GM12878 (cell line): ENCODE data around the gene LRRC53. TPM values are rescaled to one million over a fixed set of nuclear protein-coding genes. Genes with fewer than 3 reads are reported as not detected.

Experiments
- ATAC-seq: fragments of 200-7000 bp; cut with Tn5 transposase; 3 replicates; pipeline ENCODE4 v1.9.1; 2020; ENCODE audit warnings: mild to moderate bottlenecking, moderate library complexity
- BruUV-seq: library from RNA; stranded (reverse); fragments of 400-500 nt; replicated peaks from 2 replicates; lab custom pipeline; 2021; lab: Mats Ljungman, UMichigan
- CTCF ChIA-PET: fragments of 300-600 bp; sonication (Branson Sonifier 250); formaldehyde crosslinking; extraction: SDS; loops from one replicate; lab custom pipeline; 2021; ENCODE audit warnings: inconsistent platforms; lab: Yijun Ruan, JAX
- POLR2A ChIA-PET: fragments of 350-600 bp; formaldehyde crosslinking; extraction: SDS; loops from one replicate; lab custom pipeline; 2021; ENCODE audit warnings: inconsistent platforms; lab: Charles Lee
- RAD21 ChIA-PET: fragments of 300-600 bp; sonication (Branson Sonifier 250); formaldehyde crosslinking; loops from one replicate; lab custom pipeline; 2023; ENCODE audit warnings: antibody characterized with exemption; ENCODE audit not compliant: unreplicated experiment; lab: Charles Lee
- SMC1A ChIA-PET: fragments of 300-600 bp; sonication (Branson Sonifier 250); formaldehyde crosslinking; loops from one replicate; lab custom pipeline; 2023; ENCODE audit not compliant: unreplicated experiment, uncharacterized antibody; lab: Charles Lee
- DNase-seq: peaks from one replicate; pipeline ENCODE4 v3.0.0-alpha.2; 2011; ENCODE audit warnings: low read depth, low spot score
- FAIRE-seq: peaks from 3 replicates; lab custom pipeline; 2011; peaks lifted over from hg19 to GRCh38; lab: Jason Lieb, UNC
- H2AFZ ChIP-seq: 2 replicates; pipeline ENCODE4 v1.6.0; 2011; ENCODE audit warnings: low read depth, low read length, control low read depth; ENCODE audit not compliant: control insufficient read depth
- H3K27ac ChIP-seq: 2 replicates; pipeline ENCODE4 v1.5.1; 2011; ENCODE audit warnings: control low read depth; ENCODE audit not compliant: control insufficient read depth, insufficient read depth
- H3K27me3 ChIP-seq, 2 experiments: replicated peaks in 1 of 2; 2 replicates each; pipeline versions ENCODE4 v1.6.0 to v1.6.1; 2011; ENCODE audit warnings: low read length in 1 of 2; ENCODE audit not compliant: control insufficient read depth in 2 of 2, insufficient read depth in 2 of 2
- H3K36me3 ChIP-seq, 2 experiments: 2 replicates each; pipeline ENCODE4 v1.5.1; 2011; ENCODE audit warnings: low read length in 1 of 2; ENCODE audit not compliant: control insufficient read depth in 2 of 2, insufficient read depth in 2 of 2
- H3K4me1 ChIP-seq: 2 replicates; pipeline ENCODE4 v1.6.1; 2011; ENCODE audit warnings: mild to moderate bottlenecking, low read length, moderate library complexity, mixed read lengths; ENCODE audit not compliant: control insufficient read depth, insufficient read depth
- H3K4me2 ChIP-seq: 2 replicates; pipeline ENCODE4 v1.6.0; 2011; ENCODE audit warnings: control low read depth; ENCODE audit not compliant: control insufficient read depth, insufficient read depth
- H3K4me3 ChIP-seq: fragments of 200-600 bp; sonication (generic); 2 replicates; pipeline ENCODE4 v1.5.1; 2016
- H3K79me2 ChIP-seq: 2 replicates; pipeline ENCODE4 v1.6.0; 2011; ENCODE audit warnings: low read length; ENCODE audit not compliant: control insufficient read depth, insufficient read depth
- H3K9ac ChIP-seq: 2 replicates; pipeline ENCODE4 v1.8.0; 2011; ENCODE audit warnings: low read length, control low read depth, mixed read lengths; ENCODE audit not compliant: control insufficient read depth, insufficient read depth
- H3K9me3 ChIP-seq: replicated peaks from 3 replicates; pipeline ENCODE4 v1.5.1; 2011; ENCODE audit warnings: mild to moderate bottlenecking, low read length; ENCODE audit not compliant: control insufficient read depth, insufficient read depth
- H4K20me1 ChIP-seq: 2 replicates; pipeline ENCODE4 v1.6.0; 2011; ENCODE audit not compliant: control insufficient read depth, insufficient read depth
- REST ChIP-seq: IDR thresholded peaks from 2 replicates; pipeline ENCODE4 v1.6.1; 2012; ENCODE audit warnings: mild to moderate bottlenecking, low read depth, low read length
- SPI1 ChIP-seq: IDR thresholded peaks from 2 replicates; pipeline ENCODE4 v1.6.1; 2011; ENCODE audit warnings: low read depth, mild to moderate bottlenecking, low read length, moderate library complexity, borderline replicate concordance; ENCODE audit not compliant: insufficient read depth
- YBX1 ChIP-seq: fragments of 450-650 bp; IDR thresholded peaks from 2 replicates; pipeline ENCODE4 v1.6.1; 2016; ENCODE audit warnings: antibody characterized with exemption
- ZNF274 ChIP-seq: IDR thresholded peaks from one replicate; pipeline ENCODE4 v1.8.0; 2011; ENCODE audit not compliant: insufficient read length, insufficient read depth
- WGBS: methylation state at CpG from one replicate; pipeline ENCODE4 v1.1.6; 2016; ENCODE audit warnings: low lambda C conversion rate; ENCODE audit not compliant: insufficient replicate concordance, insufficient coverage; ENCODE audit errors: missing lambda C conversion rate; 5-methylcytosine and 5-hydroxymethylcytosine counted together
- in situ Hi-C: fragments of 300-500 bp; cut with MboI; formaldehyde crosslinking; loops from 9 replicates; pipeline ENCODE4 v1.14.3; 2018; ENCODE audit warnings: mixed read lengths
- intact Hi-C: fragments of 100-400 bp; cut with micrococcal nuclease; formaldehyde crosslinking; loops from one replicate; pipeline ENCODE4 v1.14.2; 2022; ENCODE audit not compliant: unreplicated experiment
- polyA plus RNA-seq, 11 experiments: library from polyadenylated mRNA; depleted of rRNA in 4 of 11; unstranded in 6 of 11; stranded (reverse) in 5 of 11; fragments of >200 nt; fragmentation: Nextera tagmentation in 4 of 11; fragmentation: Illumina TruSeq in 1 of 11; extraction: Ambion mirVana in 4 of 11; extraction: Trizol in 1 of 11; gene quantifications; 1 replicate in 1 of 11; 2 replicates in 10 of 11; pipeline versions ENCODE4 v1.2.1 to v1.2.3, GENCODE V29; 2011 to 2016; ENCODE audit warnings: inconsistent platforms in 2 of 11, missing spikeins in 2 of 11, low read depth in 1 of 11
- total RNA-seq, 4 experiments: library from RNA; depleted of rRNA in 3 of 4; stranded (reverse); fragments of >200 nt in 3 of 4; fragmentation: Illumina TruSeq in 1 of 4; extraction: Trizol in 1 of 4; gene quantifications; 2 replicates each; pipeline versions ENCODE4 v1.2.1 to v1.2.3, GENCODE V29; 2013 to 2021

The LRRC53 gene
- total and polyA plus RNA-seq, 10 of the 15 experiments (the other 5 are each of a cell fraction or from before 2014, with no cell fraction given): not detected

DNA sequence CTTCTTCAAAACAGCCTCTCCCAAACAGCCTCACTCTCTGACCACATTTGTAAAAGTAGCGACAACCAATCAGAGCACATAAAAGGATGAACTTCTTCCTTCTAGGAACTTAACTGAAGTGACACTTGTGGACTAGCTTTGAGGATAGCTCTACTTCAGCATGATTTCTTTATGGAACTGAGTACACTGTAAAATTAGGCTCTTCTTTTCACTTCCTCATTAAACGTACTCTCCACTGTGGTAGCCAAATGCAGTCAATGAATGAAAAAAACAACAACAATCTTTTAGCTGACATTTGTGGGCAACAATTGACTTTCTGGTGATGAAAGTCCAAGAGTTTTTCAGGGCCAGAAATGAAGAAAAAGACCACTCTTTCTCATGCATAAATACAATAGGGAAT, 9.6 kb downstream of the LRRC53 start:
- in situ Hi-C loops: no loop called here
- intact Hi-C loops: loop anchor here (5.0 to 10.0 kb wide), 3 partner anchors 184 to 658 kb away; partner anchors contain the start of genes CRYZ and TYW3
- ChIA-PET RAD21 (interaction anchor here (1.4 to 2.3 kb wide), 3 partner anchors 187 to 231 kb away, joined by 3 to 8 read pairs (median 7); no protein-coding TSS in a partner anchor), CTCF (interaction anchor here (0.9 to 7.1 kb wide), 20 partner anchors 8 to 663 kb away, joined by 3 to 61 read pairs (median 4); partner anchors contain the start of genes CRYZ and TYW3), SMC1A (interaction anchor here (0.9 to 2.3 kb wide), 14 partner anchors 9 to 699 kb away, joined by 3 to 18 read pairs (median 4); partner anchors contain the start of genes CRYZ, LRRC53 and TYW3), POLR2A (interaction anchor here (0.6 kb wide), 1 partner anchor 604 kb away, joined by 3 read pairs; no protein-coding TSS in a partner anchor)
- peak; percentile 52; the same call in 1 of the 3 replicates for ATAC-seq
- Histone ChIP-seq H3K9ac (no peak overlapping the region), H3K4me2 (no peak overlapping the region), H3K27me3 (no peaks in the 10 kb centered on the region), H2AFZ (no peak overlapping the region), H3K4me3 (no peak overlapping the region), H4K20me1 (no peaks in the 10 kb centered on the region), H3K9me3 (no peaks in the 10 kb centered on the region), H3K4me1 (no peaks in the 10 kb centered on the region), H3K27ac (no peak overlapping the region), H3K79me2 (no peaks in the 10 kb centered on the region), H3K36me3 (no peaks in the 10 kb centered on the region)
- peak; percentile 58; the same call in 1 of the 2 replicates for TF ChIP-seq SPI1
- no peak for TF ChIP-seq ZNF274
- DNase-seq: no peak
- 43% methylated on average over 2 of the region's 2 CpGs for WGBS
- no peak for FAIRE-seq
- BruUV-seq: no TSS peak

- no peak for FAIRE-seq
- no peak overlapping the region for H3K4me3 ChIP-seq
- no peak for DNase-seq
- no peaks in the 10 kb centered on the region for H3K4me1 ChIP-seq
- no peaks in the 10 kb centered on the region for H3K79me2 ChIP-seq
- no peak overlapping the region for H3K9ac ChIP-seq
- no peak overlapping the region for H3K27ac ChIP-seq
- H2AFZ ChIP-seq: no peak overlapping the region
- no peaks in the 10 kb centered on the region for H3K27me3 ChIP-seq
- no peak overlapping the region for H3K4me2 ChIP-seq
- no peak for TF ChIP-seq YBX1
- peak; percentile 94 for TF ChIP-seq REST
- TF ChIP-seq, all 136 proteins: peak for 1
- SMC1A ChIA-PET: interaction anchor here (0.9 to 2.3 kb wide), 11 partner anchors 11 to 663 kb away, joined by 3 to 18 read pairs (median 4); partner anchors contain the start of genes CRYZ and TYW3
- in situ Hi-C loops (no loop called here), intact Hi-C loops (loop anchor here (5.0 to 10.0 kb wide), 3 partner anchors 185 to 658 kb away; partner anchors contain the start of genes CRYZ and TYW3)
- POLR2A ChIA-PET: no interaction called here
- CTCF ChIA-PET: interaction anchor here (1.0 to 7.1 kb wide), 12 partner anchors 8 to 267 kb away, joined by 3 to 61 read pairs (median 4); partner anchors contain the start of genes CRYZ and TYW3
- H4K20me1 ChIP-seq: no peaks in the 10 kb centered on the region
- RAD21 ChIA-PET: interaction anchor here (2.3 kb wide), 1 partner anchor 232 kb away, joined by 8 read pairs; no protein-coding TSS in a partner anchor
- WGBS: 23% methylated on average over 4 of the region's 4 CpGs
- ATAC-seq: peak; percentile 62; the same call in 2 of the 3 replicates
- BruUV-seq: no TSS peak
- no peaks in the 10 kb centered on the region for H3K36me3 ChIP-seq
- no peaks in the 10 kb centered on the region for H3K9me3 ChIP-seq
These were observed 10.0 kb downstream of the LRRC53 start for GRCh38 chr1:74502432-74502831.
